ENCODE measurements around the gene SH3TC1.

The SH3TC1 gene

GRCh38 chr4:8242782-8243560 is 43.9 kb downstream of the SH3TC1 start:
- DNase-seq (ENCODE audit: low read depth): no peak

- DNase-seq (ENCODE audit: low read depth): no peak
Observed at GRCh38 chr4:8244001-8244757, 45.1 kb downstream of the SH3TC1 start.

GRCh38 chr4:8244931-8245460 is 45.9 kb downstream of the SH3TC1 start:
- DNase-seq (ENCODE audit: low read depth): no peak

- no peak for DNase-seq (ENCODE audit: low read depth)
Observed at GRCh38 chr4:8245884-8246833, 47.1 kb downstream of the SH3TC1 start.

GRCh38 chr4:8247047-8247930 is 48.2 kb downstream of the SH3TC1 start:
- no peak for DNase-seq (ENCODE audit: low read depth)

- DNase-seq (ENCODE audit: low read depth): no peak
Observed at GRCh38 chr4:8248091-8248490, 49.0 kb downstream of the SH3TC1 start.

GRCh38 chr4:8250227-8250626 is 51.1 kb downstream of the SH3TC1 start:
- DNase-seq (ENCODE audit: low read depth): no peak

GRCh38 chr4:8250637-8251036 is 51.5 kb downstream of the SH3TC1 start:
- DNase-seq (ENCODE audit: low read depth): no peak

- no peak for DNase-seq (ENCODE audit: low read depth)
Observed at GRCh38 chr4:8251110-8251883, 52.2 kb downstream of the SH3TC1 start.

GRCh38 chr4:8252301-8253173 is 53.4 kb downstream of the SH3TC1 start:
- DNase-seq (ENCODE audit: low read depth): no peak

GRCh38 chr4:8254076-8254475 is 55.0 kb downstream of the SH3TC1 start:
- DNase-seq (ENCODE audit: low read depth): no peak

GRCh38 chr4:8255698-8256441 is 56.8 kb downstream of the SH3TC1 start:
- no peak for DNase-seq (ENCODE audit: low read depth)

GRCh38 chr4:8257854-8258253 is 58.8 kb downstream of the SH3TC1 start:
- no peak for DNase-seq (ENCODE audit: low read depth)

GRCh38 chr4:8258552-8259212 is 59.6 kb downstream of the SH3TC1 start:
- no peak for DNase-seq (ENCODE audit: low read depth)

GRCh38 chr4:8259743-8260430 is 60.8 kb downstream of the SH3TC1 start:
- no peak for DNase-seq (ENCODE audit: low read depth)

- no peak for DNase-seq (ENCODE audit: low read depth)
Observed at GRCh38 chr4:8260656-8261111, 61.6 kb downstream of the SH3TC1 start.

GRCh38 chr4:8261851-8262535 is 62.9 kb downstream of the SH3TC1 start:
- no peak for DNase-seq (ENCODE audit: low read depth)

Measured in stimulated activated CD8-positive, alpha-beta memory T cell treated with anti-CD3 and anti-CD28 coated beads, Interleukin-12 subunit alpha, Interleukin-12 subunit beta, amount 100 ng/mL, for 4 hours (primary cell).